Ishikawa (cell line): Measurements from ENCODE around the gene UBALD1.

Experiments used
- CEBPB ChIP-seq: IDR thresholded peaks from 2 replicates; pipeline ENCODE4 v1.6.1; 2012
- CREB1 ChIP-seq: IDR thresholded peaks from 2 replicates; pipeline ENCODE4 v1.6.1; 2012; ENCODE audit warnings: low read depth
- EGR1 ChIP-seq: IDR thresholded peaks from 2 replicates; pipeline ENCODE4 v1.6.1; 2012
- EP300 ChIP-seq: IDR thresholded peaks from 2 replicates; pipeline ENCODE4 v1.6.1; 2012; ENCODE audit warnings: borderline replicate concordance
- FOXM1 ChIP-seq: IDR thresholded peaks from 2 replicates; pipeline ENCODE4 v1.6.1; 2012; ENCODE audit warnings: low read depth, borderline replicate concordance
- NFIC ChIP-seq: IDR thresholded peaks from 2 replicates; pipeline ENCODE4 v1.6.1; 2012
- RAD21 ChIP-seq: IDR thresholded peaks from 2 replicates; pipeline ENCODE4 v1.6.1; 2012; ENCODE audit warnings: low read depth
- TAF1 ChIP-seq: IDR thresholded peaks from 2 replicates; pipeline ENCODE4 v1.6.1; 2012; ENCODE audit warnings: low read depth, mild to moderate bottlenecking
- TCF12 ChIP-seq: IDR thresholded peaks from 2 replicates; pipeline ENCODE4 v1.6.1; 2012; ENCODE audit warnings: low read depth
- TEAD4 ChIP-seq: IDR thresholded peaks from 2 replicates; pipeline ENCODE4 v1.6.1; 2012
- YY1 ChIP-seq: IDR thresholded peaks from 2 replicates; pipeline ENCODE4 v1.6.1; 2012; ENCODE audit warnings: low read depth
- ZBTB7A ChIP-seq: IDR thresholded peaks from 2 replicates; pipeline ENCODE4 v1.6.1; 2012; ENCODE audit warnings: low read depth
- TF ChIP-seq, protein P1 (sequence below): IDR thresholded peaks from 2 replicates; pipeline ENCODE4 v1.6.1; 2012
- TF ChIP-seq, protein P2 (sequence below): IDR thresholded peaks from 2 replicates; pipeline ENCODE4 v1.6.1; 2012; ENCODE audit warnings: low read depth, mild to moderate bottlenecking
- TF ChIP-seq, protein P3 (sequence below): IDR thresholded peaks from 2 replicates; pipeline ENCODE4 v1.6.1; 2012

The UBALD1 gene

DNA sequence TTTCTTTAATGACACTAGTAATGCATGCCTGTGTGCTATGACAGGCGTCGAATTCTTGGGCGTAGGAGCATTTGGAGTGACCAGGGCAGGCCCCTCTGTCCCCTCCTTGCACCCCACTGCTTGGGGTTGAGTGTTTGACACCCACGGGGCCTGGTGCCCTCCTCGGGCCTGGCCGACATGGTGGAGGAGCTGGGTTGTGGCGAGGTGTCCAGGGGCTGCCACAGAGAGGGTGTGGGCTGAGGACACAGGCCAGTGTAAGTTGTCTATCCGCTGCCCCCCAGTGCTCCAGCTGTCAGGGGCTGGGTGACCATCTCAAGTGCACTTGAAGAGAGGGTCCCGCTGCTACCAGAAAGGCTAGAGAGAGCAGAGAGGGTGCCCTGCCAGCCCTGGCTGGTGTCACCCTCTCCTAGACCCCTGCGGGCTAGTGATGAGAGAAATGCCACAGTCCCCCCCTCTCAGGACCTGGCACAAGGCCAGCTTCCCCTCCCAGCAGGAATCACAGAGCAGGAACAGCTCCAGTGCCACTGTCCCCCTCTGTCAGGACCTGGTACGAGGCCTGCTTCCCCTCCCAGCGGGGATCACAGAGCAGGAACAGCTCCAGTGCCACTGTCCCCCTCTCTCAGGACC lies 40.4 kb upstream of the UBALD1 start:
- TF ChIP-seq CREB1 (no peak), CEBPB (no peak), TCF12 (no peak), YY1 (no peak), TEAD4 (no peak), EP300 (no peak), TAF1 (no peak), FOXM1 (no peak), EGR1 (no peak), NFIC (no peak), RAD21 (no peak)
- TF ChIP-seq, protein P1, sequence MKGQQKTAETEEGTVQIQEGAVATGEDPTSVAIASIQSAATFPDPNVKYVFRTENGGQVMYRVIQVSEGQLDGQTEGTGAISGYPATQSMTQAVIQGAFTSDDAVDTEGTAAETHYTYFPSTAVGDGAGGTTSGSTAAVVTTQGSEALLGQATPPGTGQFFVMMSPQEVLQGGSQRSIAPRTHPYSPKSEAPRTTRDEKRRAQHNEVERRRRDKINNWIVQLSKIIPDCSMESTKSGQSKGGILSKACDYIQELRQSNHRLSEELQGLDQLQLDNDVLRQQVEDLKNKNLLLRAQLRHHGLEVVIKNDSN, result no peak
- TF ChIP-seq, protein P2, sequence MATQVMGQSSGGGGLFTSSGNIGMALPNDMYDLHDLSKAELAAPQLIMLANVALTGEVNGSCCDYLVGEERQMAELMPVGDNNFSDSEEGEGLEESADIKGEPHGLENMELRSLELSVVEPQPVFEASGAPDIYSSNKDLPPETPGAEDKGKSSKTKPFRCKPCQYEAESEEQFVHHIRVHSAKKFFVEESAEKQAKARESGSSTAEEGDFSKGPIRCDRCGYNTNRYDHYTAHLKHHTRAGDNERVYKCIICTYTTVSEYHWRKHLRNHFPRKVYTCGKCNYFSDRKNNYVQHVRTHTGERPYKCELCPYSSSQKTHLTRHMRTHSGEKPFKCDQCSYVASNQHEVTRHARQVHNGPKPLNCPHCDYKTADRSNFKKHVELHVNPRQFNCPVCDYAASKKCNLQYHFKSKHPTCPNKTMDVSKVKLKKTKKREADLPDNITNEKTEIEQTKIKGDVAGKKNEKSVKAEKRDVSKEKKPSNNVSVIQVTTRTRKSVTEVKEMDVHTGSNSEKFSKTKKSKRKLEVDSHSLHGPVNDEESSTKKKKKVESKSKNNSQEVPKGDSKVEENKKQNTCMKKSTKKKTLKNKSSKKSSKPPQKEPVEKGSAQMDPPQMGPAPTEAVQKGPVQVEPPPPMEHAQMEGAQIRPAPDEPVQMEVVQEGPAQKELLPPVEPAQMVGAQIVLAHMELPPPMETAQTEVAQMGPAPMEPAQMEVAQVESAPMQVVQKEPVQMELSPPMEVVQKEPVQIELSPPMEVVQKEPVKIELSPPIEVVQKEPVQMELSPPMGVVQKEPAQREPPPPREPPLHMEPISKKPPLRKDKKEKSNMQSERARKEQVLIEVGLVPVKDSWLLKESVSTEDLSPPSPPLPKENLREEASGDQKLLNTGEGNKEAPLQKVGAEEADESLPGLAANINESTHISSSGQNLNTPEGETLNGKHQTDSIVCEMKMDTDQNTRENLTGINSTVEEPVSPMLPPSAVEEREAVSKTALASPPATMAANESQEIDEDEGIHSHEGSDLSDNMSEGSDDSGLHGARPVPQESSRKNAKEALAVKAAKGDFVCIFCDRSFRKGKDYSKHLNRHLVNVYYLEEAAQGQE, result no peak
- TF ChIP-seq, protein P3, sequence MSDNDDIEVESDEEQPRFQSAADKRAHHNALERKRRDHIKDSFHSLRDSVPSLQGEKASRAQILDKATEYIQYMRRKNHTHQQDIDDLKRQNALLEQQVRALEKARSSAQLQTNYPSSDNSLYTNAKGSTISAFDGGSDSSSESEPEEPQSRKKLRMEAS, result no peak

DNA sequence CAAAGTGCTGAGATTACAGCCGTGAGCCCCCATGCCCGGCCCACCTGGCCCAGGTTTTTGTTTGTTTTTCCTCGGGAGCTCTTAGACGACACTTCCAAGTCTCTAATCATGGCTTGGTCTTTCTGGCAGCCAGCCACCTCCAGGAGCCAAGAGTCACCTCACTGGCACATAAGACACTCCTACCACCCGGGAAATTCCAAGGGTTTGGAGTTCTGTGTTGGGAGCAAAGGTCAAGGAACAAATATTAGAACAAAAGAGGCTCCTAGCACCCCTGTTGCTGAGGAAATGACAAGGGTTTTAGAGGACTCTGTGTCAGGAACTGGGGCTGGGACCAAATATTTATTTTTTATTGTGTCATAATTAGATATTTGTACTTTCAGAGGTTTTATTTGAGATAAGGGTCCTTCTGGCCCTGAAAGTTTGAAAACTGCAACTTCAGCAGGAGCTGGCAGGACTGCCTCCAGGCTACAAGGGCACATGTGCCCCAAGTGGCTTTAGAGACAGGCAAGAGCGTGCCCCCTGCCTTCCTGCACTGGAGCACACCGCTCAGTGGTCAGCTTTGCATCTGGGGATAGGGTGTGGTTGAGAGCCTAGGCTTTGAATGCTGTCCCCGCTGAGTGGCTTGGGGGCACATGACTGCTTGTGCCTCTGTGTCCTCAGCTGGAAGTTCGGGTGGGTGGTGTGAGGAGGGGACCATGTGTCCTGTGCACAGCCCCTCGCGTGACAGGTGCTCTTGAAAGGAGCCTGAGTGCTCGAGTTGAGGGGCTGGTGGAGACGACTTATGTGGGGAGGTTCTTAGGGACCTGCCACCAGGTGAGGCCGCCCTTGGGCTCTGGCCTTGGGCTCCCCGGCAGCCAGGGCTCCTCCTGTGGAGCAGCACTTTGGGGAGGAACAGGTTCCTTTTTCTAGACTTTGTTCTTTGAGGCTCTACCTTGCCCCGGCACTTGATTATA lies 39.6 kb upstream of the UBALD1 start:
- TF ChIP-seq CREB1 (no peak), TCF12 (no peak), FOXM1 (no peak), EP300 (no peak), EGR1 (no peak), TAF1 (no peak), RAD21 (no peak), YY1 (no peak), TEAD4 (no peak), ZBTB7A (no peak), NFIC (no peak), CEBPB (no peak)
- TF ChIP-seq, protein P3, result no peak
- TF ChIP-seq, protein P1, result no peak
- TF ChIP-seq, protein P2, result no peak

DNA sequence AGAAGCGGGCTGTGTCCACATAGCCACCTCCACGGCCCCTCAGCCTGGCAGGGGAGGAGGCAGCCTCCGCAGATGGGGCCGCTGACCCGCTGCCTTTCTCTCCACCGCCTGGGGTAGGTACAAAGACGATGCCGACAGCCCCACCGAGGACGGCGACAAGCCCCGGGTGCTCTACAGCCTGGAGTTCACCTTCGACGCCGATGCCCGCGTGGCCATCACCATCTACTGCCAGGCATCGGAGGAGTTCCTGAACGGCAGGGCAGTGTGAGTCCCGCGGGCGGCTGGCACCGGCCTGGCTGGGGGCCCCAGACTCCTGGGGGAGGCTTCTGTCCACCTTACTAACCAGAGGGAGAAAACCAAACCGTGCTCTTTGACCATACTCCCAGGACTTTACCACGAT lies 37.9 kb upstream of the UBALD1 start:
- TF ChIP-seq EGR1, result no peak
- TF ChIP-seq ZBTB7A, result no peak
- TF ChIP-seq, protein P3, result no peak
- TF ChIP-seq CREB1, result no peak
- no peak for TF ChIP-seq RAD21
- no peak for TF ChIP-seq NFIC
- no peak for TF ChIP-seq TCF12
- TF ChIP-seq EP300, result no peak
- no peak for TF ChIP-seq TEAD4
- TF ChIP-seq, protein P1, result no peak
- TF ChIP-seq TAF1, result no peak
- TF ChIP-seq FOXM1, result no peak
- no peak for TF ChIP-seq YY1
- no peak for TF ChIP-seq CEBPB
- TF ChIP-seq, protein P2, result no peak
